ENCODE results near the gene ABCA3.

DNA sequence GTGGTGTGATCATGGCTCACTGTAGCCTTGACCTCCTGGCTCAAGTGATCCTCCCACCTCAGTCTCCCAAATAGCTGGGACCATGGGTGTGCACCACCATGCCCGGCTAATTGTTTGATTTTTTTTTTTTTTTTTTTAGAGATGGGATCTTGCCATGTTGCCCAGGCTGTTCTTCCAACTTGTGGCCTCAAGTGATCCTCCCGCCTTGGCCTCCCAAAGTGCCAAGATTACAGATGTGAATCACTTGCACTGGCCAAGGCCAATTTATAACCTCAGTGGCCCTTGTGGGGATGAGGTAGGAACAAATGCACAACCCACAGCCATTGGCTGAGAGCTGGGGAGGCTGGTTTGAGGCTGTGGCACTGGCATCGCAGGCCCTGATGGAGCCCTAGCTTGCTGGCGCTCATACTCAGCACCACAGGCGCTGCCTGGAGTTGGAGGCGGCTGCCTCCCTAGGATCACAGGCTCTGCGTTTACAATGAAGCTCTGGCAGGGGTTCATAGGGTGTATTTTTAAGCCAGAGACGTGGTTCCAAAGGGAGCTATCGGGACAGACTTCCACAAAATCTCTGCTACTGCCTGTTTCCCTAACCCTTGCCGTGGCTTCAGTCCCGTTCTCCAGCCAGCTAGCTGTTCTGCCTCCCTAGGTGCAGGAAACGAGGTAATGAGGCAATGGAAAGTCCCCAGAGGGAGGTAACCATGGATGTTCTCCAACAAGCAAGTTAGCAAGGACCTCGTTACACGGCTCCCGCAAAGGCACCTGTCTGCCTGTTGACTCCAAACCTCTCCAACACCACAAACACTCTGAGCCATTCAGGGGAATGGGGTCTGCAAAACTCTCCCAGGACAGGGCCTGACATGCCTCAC lies 2.9 kb downstream of the ABCA3 start:
- TF ChIP-seq, protein P1, sequence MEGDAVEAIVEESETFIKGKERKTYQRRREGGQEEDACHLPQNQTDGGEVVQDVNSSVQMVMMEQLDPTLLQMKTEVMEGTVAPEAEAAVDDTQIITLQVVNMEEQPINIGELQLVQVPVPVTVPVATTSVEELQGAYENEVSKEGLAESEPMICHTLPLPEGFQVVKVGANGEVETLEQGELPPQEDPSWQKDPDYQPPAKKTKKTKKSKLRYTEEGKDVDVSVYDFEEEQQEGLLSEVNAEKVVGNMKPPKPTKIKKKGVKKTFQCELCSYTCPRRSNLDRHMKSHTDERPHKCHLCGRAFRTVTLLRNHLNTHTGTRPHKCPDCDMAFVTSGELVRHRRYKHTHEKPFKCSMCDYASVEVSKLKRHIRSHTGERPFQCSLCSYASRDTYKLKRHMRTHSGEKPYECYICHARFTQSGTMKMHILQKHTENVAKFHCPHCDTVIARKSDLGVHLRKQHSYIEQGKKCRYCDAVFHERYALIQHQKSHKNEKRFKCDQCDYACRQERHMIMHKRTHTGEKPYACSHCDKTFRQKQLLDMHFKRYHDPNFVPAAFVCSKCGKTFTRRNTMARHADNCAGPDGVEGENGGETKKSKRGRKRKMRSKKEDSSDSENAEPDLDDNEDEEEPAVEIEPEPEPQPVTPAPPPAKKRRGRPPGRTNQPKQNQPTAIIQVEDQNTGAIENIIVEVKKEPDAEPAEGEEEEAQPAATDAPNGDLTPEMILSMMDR (IDR thresholded peaks at IDR 0.05; ENCODE audit: low read depth, low read length) = no peak
- TF ChIP-seq POLR2A (IDR thresholded peaks at IDR 0.05; ENCODE audit: extremely low read depth, insufficient read length) = no peak
